K562 (cell line): ENCODE data around the gene TSSK2. TPM values are rescaled to one million over a fixed set of nuclear protein-coding genes. Genes with fewer than 3 reads are reported as not detected.

ENCODE experiments used
- CBX3 ChIP-seq, 2 experiments: IDR thresholded peaks; 1 replicate in 1 of 2; 2 replicates in 1 of 2; pipeline ENCODE4 v1.6.1; 2012; ENCODE audit warnings: inconsistent platforms in 2 of 2, low read length in 2 of 2, borderline replicate concordance in 1 of 2, control low read depth in 1 of 2
- DMBX1 ChIP-seq: fragments of 250-450 bp; sonication (Bioruptor Pico); IDR thresholded peaks from 2 replicates; pipeline ENCODE4 v1.8.0; 2022; ENCODE audit warnings: inconsistent platforms, mild to moderate bottlenecking, moderate library complexity, borderline replicate concordance
- GTF2A2 ChIP-seq: IDR thresholded peaks from 2 replicates; pipeline ENCODE4 v1.6.1; 2016; ENCODE audit warnings: mild to moderate bottlenecking, missing genetic modification characterization, missing compliant biosample characterization
- HDAC1 ChIP-seq, 2 experiments: fragments of 450-650 bp; IDR thresholded peaks; 2 replicates each; pipeline ENCODE4 v1.6.1; 2016 to 2017; ENCODE audit warnings: inconsistent platforms in 1 of 2, mild to moderate bottlenecking in 1 of 2, moderate library complexity in 1 of 2
- HOXB6 ChIP-seq: fragments of 250-450 bp; sonication (Bioruptor Pico); IDR thresholded peaks from 2 replicates; pipeline ENCODE4 v1.5.1; 2022; ENCODE audit warnings: mild to moderate bottlenecking, borderline replicate concordance
- MAFK ChIP-seq: IDR thresholded peaks from 2 replicates; pipeline ENCODE4 v1.6.1; 2011; ENCODE audit warnings: low read length, improper control_type of control experiment
- NCOA4 ChIP-seq: fragments of 450-650 bp; IDR thresholded peaks from 2 replicates; pipeline ENCODE4 v1.6.1; 2018; ENCODE audit warnings: mild to moderate bottlenecking; ENCODE audit not compliant: partially characterized antibody
- PML ChIP-seq: IDR thresholded peaks from 2 replicates; pipeline ENCODE4 v1.6.1; 2012; ENCODE audit warnings: low read length, inconsistent platforms
- PRMT5 ChIP-seq: sonication (generic); formaldehyde crosslinking; IDR thresholded peaks from 2 replicates; pipeline ENCODE4 v1.5.0; 2020; ENCODE audit warnings: missing genetic modification reagents
- SMARCA4 ChIP-seq: fragments of 450-650 bp; IDR thresholded peaks from 2 replicates; pipeline ENCODE4 v1.6.1; 2016
- ZEB2 ChIP-seq: fragments of 450-650 bp; IDR thresholded peaks from 2 replicates; pipeline ENCODE4 v1.6.1; 2016
- ZNF3 ChIP-seq: fragments of 250-450 bp; sonication (Bioruptor Pico); IDR thresholded peaks from 2 replicates; pipeline ENCODE4 v1.5.0; 2021; ENCODE audit warnings: mild to moderate bottlenecking, moderate library complexity
- ZNF316 ChIP-seq: fragments of 450-650 bp; IDR thresholded peaks from 2 replicates; pipeline ENCODE4 v1.6.1; 2016
- polyA plus RNA-seq, 8 experiments: library from polyadenylated mRNA; depleted of rRNA in 4 of 8; stranded (reverse) in 5 of 8; unstranded in 3 of 8; fragments of >200 nt; fragmentation: Nextera tagmentation in 2 of 8; fragmentation: Illumina TruSeq in 1 of 8; extraction: Ambion mirVana in 2 of 8; extraction: Trizol in 1 of 8; gene quantifications; 2 replicates each; pipeline versions ENCODE4 v1.2.1 to v1.2.3, GENCODE V29; 2011 to 2014; ENCODE audit warnings: inconsistent platforms in 1 of 8, missing spikeins in 1 of 8
- total RNA-seq, 7 experiments: library from RNA; depleted of rRNA in 6 of 7; stranded (reverse); fragments of >200 nt in 6 of 7; fragmentation: Illumina TruSeq in 2 of 7; extraction: Trizol in 2 of 7; gene quantifications; 2 replicates each; pipeline versions ENCODE4 v1.2.1 to v1.2.3, GENCODE V29; 2011 to 2021; ENCODE audit warnings: low replicate concordance in 1 of 7
- TF ChIP-seq, protein P1 (sequence below): fragments of 200-800 bp; sonication (Bioruptor generic); IDR thresholded peaks from 2 replicates; pipeline ENCODE4 v1.6.1; 2016; ENCODE audit warnings: missing genetic modification characterization, missing compliant biosample characterization
- TF ChIP-seq, protein P2 (sequence below): sonication (generic); formaldehyde crosslinking; IDR thresholded peaks from 2 replicates; pipeline ENCODE4 v1.8.0; 2022; ENCODE audit warnings: mild to moderate bottlenecking, missing genetic modification reagents
- TF ChIP-seq, protein P3 (sequence below): fragments of 450-650 bp; formaldehyde crosslinking; IDR thresholded peaks from 2 replicates; pipeline ENCODE4 v1.4.0; 2022; ENCODE audit warnings: missing genetic modification characterization
- TF ChIP-seq, protein P4 (sequence below): fragments of 450-650 bp; formaldehyde crosslinking; IDR thresholded peaks from 2 replicates; pipeline ENCODE4 v1.4.0; 2020; ENCODE audit warnings: mild to moderate bottlenecking, moderate library complexity

Gene TSSK2
- total and polyA plus RNA-seq, 9 of the 15 experiments (the other 6 are each of a cell fraction or from before 2014, with no cell fraction given): 0.04 TPM; not detected in 8

DNA sequence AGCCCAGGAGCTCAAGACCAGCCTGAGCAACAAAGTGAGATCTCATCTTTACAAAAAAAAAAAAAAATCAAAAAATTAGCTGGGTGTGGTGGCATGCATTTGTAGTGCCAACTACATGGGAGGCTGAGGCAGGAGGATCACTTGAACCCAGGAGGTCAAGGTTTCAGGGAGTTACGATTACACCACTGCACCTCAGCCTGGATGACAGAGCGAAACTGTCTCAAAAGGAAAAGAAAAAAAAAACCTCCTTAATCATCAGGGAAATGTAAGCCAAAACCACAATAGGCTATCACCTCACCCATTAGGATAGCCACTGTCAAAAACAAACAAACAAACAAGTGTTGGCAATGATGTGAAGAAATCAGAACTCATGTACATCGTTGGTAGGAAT, 22.3 kb upstream of the TSSK2 start (continued):
- TF ChIP-seq SMARCA4: peak; percentile 20; the same call in 1 of the 2 replicates
- no peak for TF ChIP-seq HOXB6 (CRISPR knock-in tag)
- TF ChIP-seq, protein P1, sequence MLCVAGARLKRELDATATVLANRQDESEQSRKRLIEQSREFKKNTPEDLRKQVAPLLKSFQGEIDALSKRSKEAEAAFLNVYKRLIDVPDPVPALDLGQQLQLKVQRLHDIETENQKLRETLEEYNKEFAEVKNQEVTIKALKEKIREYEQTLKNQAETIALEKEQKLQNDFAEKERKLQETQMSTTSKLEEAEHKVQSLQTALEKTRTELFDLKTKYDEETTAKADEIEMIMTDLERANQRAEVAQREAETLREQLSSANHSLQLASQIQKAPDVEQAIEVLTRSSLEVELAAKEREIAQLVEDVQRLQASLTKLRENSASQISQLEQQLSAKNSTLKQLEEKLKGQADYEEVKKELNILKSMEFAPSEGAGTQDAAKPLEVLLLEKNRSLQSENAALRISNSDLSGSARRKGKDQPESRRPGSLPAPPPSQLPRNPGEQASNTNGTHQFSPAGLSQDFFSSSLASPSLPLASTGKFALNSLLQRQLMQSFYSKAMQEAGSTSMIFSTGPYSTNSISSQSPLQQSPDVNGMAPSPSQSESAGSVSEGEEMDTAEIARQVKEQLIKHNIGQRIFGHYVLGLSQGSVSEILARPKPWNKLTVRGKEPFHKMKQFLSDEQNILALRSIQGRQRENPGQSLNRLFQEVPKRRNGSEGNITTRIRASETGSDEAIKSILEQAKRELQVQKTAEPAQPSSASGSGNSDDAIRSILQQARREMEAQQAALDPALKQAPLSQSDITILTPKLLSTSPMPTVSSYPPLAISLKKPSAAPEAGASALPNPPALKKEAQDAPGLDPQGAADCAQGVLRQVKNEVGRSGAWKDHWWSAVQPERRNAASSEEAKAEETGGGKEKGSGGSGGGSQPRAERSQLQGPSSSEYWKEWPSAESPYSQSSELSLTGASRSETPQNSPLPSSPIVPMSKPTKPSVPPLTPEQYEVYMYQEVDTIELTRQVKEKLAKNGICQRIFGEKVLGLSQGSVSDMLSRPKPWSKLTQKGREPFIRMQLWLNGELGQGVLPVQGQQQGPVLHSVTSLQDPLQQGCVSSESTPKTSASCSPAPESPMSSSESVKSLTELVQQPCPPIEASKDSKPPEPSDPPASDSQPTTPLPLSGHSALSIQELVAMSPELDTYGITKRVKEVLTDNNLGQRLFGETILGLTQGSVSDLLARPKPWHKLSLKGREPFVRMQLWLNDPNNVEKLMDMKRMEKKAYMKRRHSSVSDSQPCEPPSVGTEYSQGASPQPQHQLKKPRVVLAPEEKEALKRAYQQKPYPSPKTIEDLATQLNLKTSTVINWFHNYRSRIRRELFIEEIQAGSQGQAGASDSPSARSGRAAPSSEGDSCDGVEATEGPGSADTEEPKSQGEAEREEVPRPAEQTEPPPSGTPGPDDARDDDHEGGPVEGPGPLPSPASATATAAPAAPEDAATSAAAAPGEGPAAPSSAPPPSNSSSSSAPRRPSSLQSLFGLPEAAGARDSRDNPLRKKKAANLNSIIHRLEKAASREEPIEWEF: no peak
- TF ChIP-seq DMBX1 (CRISPR knock-in tag): peak; percentile 81; the same call in 1 of the 2 replicates
- TF ChIP-seq HDAC1 (IDR thresholded peaks at IDR 0.05): peak in 1 of 2 experiments; percentile 69; a peak in 1 of 4 replicates
- TF ChIP-seq MAFK: peak; percentile 49; the same call in 1 of the 2 replicates
- TF ChIP-seq CBX3 (IDR thresholded peaks at IDR 0.05; ENCODE audit: borderline replicate concordance in 1 of 2, low read length in 2 of 2): peak in 1 of 2 experiments; percentile 72; a peak in 1 of 3 replicates
- no peak for TF ChIP-seq PRMT5
- TF ChIP-seq, protein P2, sequence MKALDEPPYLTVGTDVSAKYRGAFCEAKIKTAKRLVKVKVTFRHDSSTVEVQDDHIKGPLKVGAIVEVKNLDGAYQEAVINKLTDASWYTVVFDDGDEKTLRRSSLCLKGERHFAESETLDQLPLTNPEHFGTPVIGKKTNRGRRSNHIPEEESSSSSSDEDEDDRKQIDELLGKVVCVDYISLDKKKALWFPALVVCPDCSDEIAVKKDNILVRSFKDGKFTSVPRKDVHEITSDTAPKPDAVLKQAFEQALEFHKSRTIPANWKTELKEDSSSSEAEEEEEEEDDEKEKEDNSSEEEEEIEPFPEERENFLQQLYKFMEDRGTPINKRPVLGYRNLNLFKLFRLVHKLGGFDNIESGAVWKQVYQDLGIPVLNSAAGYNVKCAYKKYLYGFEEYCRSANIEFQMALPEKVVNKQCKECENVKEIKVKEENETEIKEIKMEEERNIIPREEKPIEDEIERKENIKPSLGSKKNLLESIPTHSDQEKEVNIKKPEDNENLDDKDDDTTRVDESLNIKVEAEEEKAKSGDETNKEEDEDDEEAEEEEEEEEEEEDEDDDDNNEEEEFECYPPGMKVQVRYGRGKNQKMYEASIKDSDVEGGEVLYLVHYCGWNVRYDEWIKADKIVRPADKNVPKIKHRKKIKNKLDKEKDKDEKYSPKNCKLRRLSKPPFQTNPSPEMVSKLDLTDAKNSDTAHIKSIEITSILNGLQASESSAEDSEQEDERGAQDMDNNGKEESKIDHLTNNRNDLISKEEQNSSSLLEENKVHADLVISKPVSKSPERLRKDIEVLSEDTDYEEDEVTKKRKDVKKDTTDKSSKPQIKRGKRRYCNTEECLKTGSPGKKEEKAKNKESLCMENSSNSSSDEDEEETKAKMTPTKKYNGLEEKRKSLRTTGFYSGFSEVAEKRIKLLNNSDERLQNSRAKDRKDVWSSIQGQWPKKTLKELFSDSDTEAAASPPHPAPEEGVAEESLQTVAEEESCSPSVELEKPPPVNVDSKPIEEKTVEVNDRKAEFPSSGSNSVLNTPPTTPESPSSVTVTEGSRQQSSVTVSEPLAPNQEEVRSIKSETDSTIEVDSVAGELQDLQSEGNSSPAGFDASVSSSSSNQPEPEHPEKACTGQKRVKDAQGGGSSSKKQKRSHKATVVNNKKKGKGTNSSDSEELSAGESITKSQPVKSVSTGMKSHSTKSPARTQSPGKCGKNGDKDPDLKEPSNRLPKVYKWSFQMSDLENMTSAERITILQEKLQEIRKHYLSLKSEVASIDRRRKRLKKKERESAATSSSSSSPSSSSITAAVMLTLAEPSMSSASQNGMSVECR (CRISPR knock-in tag): no peak
- TF ChIP-seq, protein P3, sequence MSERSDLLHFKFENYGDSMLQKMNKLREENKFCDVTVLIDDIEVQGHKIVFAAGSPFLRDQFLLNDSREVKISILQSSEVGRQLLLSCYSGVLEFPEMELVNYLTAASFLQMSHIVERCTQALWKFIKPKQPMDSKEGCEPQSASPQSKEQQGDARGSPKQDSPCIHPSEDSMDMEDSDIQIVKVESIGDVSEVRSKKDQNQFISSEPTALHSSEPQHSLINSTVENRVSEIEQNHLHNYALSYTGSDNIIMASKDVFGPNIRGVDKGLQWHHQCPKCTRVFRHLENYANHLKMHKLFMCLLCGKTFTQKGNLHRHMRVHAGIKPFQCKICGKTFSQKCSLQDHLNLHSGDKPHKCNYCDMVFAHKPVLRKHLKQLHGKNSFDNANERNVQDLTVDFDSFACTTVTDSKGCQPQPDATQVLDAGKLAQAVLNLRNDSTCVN (CRISPR knock-in tag): 0 out of 2 replicates have a peak, but pooled peaks have one; percentile 69
- peak; percentile 55; the same call in 1 of the 2 replicates for TF ChIP-seq GTF2A2
- TF ChIP-seq ZNF316: no peak
- TF ChIP-seq, protein P4, sequence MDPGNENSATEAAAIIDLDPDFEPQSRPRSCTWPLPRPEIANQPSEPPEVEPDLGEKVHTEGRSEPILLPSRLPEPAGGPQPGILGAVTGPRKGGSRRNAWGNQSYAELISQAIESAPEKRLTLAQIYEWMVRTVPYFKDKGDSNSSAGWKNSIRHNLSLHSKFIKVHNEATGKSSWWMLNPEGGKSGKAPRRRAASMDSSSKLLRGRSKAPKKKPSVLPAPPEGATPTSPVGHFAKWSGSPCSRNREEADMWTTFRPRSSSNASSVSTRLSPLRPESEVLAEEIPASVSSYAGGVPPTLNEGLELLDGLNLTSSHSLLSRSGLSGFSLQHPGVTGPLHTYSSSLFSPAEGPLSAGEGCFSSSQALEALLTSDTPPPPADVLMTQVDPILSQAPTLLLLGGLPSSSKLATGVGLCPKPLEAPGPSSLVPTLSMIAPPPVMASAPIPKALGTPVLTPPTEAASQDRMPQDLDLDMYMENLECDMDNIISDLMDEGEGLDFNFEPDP (CRISPR knock-in tag): peak; percentile 26; the same call in 1 of the 2 replicates
- peak; percentile 36 for TF ChIP-seq ZEB2
- TF ChIP-seq NCOA4: no peak
- TF ChIP-seq ZNF3 (CRISPR knock-in tag): 0 out of 2 replicates have a peak, but pooled peaks have one; percentile 6
- no peak for TF ChIP-seq PML
